DMS 273 treated with DMSO at 0.1 percent for 48 hours (cell line): Measurements from ENCODE around the gene OSBPL1A.

Source experiments
- DNase-seq: peaks from one replicate; lab custom pipeline; 2025; lab: John Stamatoyannopoulos, UW

OSBPL1A gene

GRCh38 chr18:24397694-24398368 lies at the start of gene OSBPL1A:
TSS of gene OSBPL1A (minus strand) at chr18:24397824. CDS start at chr18:24377533, 20,291 bp downstream.
- DNase-seq = peak; percentile 90

DNA sequence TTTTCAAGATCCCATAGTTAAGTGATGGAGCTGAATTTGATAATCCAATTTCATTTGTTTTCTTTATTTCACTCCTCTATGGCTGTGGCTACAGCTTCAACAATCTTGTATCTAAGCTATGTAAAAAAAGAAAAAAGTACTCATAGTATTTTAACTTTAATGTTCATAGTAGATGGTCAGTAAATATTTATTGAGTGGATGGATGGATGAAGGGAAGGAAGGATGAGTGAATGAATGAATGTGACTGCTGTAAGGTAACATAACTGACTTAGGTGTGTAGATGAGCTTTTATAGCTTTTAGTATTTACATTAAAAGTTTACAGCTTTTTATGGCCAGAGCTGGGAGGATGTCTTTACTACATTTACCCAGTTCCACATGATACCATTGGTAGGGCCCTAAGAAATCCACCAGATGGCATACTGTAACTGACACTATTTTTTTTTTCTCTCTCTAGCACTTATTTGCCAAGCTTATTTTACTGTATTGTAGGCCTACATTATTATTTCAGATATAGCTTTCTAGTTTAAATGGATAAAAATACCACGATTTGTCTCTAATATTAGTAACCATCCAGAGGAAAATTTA lies 49.4 kb upstream of the OSBPL1A start:
- DNase-seq = peak; percentile 18

- no peak for DNase-seq
Observed at GRCh38 chr18:24446453-24446852, 48.8 kb upstream of the OSBPL1A start.

- no peak for DNase-seq
Observed at GRCh38 chr18:24443870-24444269, 46.2 kb upstream of the OSBPL1A start.

DNA sequence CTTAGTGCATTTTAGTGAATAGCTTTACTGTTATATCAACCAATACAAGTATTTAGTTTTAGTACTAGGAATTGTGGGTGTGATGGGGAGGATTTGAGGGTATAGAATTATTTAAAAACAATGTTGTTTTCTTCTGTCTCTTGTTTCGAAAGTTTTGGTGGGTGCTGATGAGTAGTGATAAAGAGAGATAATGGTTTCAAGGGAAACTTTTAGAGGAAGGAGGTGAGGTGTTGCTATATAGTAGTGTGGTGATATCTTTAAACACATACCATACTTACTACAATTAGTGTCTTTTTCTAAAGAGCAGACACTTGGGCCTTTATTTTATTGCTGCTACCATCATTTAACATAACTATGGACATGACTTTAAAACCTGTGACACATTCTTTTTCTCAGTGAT lies 39.3 kb upstream of the OSBPL1A start:
- no peak for DNase-seq

GRCh38 chr18:24432618-24433017 lies 35.0 kb upstream of the OSBPL1A start:
- no peak for DNase-seq

DNA sequence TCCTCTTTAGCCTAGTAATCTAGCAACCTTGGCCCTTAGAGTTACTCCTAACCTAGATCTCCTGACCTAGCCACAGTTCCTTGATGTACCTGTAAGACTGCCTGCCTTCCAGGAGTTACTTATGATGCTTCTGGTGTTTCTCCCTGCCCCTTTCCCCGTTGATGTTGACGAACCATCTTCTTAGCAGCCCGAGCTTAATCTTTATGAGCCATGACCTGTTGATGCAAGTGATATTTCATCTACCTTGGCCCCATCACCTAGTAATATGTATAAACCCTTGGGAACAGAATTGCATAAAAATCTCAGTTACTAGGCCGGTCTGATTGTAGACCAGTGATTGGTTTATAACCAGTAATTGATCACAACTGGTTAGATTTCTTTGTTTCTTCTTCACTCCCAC lies 31.6 kb upstream of the OSBPL1A start:
- no peak for DNase-seq

GRCh38 chr18:24428709-24429108 lies 31.1 kb upstream of the OSBPL1A start:
- DNase-seq = no peak

- no peak for DNase-seq
Observed at GRCh38 chr18:24427484-24427883, 29.9 kb upstream of the OSBPL1A start.

DNA sequence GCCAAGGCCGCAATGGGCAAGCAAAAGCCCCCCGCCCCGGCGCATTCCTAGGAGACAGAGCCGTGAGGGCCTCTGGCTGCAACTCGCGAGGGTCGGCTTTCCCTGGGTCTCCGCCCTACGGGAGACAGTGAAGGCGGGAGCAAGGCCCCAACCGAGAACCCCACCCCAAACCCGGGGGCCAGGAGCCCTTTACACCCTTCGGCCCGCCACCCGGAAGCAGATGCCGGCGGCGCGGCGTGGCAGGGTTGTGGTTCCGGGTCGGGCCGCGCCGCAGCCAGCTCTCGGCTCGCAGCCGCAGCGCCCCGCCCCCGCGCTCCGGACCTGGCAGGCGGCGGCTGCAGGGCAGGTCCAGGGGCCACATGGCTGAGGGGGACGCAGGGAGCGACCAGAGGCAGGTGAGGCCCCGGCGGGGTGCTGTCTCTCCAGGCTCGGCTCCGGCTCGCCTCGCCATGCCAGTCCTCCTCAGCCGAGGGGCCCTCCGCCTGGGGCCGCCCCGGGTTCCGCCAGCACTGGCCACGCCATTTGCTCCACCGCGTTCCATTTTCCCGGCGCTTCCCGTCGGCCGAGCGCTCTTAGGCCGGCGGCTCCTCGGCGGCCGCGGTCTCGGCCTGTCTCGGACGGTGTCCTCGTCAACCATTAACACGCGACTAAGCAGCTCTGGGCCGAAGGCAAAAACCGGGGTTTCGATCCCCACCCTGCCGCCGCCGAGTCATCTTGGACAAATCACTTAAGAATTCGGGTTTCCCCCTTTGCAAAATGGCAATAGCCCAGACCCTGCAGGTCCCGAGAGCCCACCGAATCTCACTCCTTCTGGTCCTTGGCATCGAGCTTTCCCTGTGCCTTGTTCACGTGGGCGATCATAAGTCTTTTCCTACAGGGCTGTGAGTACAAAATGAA lies 29.0 kb upstream of the OSBPL1A start, which contains the start of gene IMPACT:
Gene IMPACT (plus strand): TSS at position 273 of the 897 bp plus-strand sequence. CDS start 87 bp downstream, at position 360.
- DNase-seq = peak; percentile 51

DNA sequence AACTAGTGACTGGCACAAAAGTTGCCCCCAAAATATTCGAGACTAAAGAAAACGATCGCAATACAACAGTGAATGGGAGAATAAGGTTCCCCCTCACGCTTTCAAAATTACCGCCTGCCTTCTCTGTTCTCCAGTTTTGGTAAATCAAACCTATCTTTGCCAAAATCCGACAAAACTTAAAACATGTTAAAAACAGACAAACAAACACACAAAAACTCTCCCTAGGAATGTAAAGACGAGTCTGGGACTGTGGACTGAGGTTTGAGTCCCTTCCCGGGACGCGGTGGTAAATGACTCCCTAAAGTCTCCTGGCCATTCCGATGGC lies 28.4 kb upstream of the OSBPL1A start:
- no peak for DNase-seq

GRCh38 chr18:24421831-24422230 lies 24.2 kb upstream of the OSBPL1A start:
- no peak for DNase-seq

DNA sequence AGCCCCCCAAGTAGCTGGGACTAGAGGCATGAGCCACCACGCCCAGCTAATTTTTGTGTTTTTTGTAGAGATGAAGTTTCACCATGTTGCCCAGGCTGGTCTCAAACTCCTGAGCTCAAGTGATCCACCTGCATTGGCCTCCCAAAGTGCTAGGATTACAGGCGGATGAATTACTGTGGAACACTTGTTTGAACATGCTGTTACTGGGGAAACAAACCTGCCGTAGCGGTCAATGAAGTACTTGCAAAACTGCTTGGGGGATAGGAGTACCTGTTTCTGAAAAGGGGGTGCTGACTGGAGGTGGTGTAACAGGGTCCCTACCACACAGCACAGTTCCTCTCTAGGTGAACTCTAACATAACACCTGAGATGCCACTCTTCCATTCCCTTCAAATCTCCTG lies 22.9 kb upstream of the OSBPL1A start:
- DNase-seq = no peak

DNA sequence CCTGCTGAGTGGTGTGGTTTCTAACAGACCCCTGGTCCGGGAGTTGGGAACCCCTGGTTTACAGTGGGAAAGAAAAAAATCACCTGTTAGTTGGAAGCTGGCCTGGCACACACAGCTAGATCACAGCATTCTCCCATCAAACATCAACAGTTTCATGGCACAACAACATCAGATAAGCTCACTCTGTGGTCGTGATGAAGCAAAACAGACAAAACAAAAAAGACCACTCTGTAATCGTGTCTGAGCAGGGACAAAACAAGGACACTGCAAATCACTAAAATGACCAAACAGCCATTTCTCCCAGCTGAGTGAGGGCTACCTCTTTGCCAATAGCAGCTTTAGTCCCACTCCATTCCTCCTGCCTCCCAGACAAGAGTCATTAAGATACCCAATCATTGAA lies 19.9 kb upstream of the OSBPL1A start:
- DNase-seq = no peak

GRCh38 chr18:24414349-24415003 lies 16.9 kb upstream of the OSBPL1A start:
- DNase-seq = no peak

DNA sequence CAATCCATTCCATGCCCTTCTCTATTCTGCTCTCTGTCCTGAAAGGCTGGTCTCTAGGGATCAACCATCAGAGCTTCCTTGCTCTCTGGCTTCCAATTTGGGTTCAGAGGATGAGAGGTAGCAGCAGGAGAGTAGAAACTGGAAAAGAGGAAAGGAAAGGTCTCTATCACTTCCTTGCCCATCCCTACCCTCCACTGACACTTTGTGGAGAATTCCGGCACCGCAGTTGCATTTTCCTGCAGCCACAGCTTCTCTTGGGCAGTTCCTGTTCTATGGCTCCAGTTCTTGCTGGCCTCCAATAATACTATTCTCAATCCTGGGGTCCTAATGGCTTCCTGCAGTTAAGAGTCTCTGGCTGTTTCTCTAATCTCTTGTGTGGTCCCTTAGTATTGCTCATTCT lies 15.5 kb upstream of the OSBPL1A start:
- DNase-seq = no peak

GRCh38 chr18:24408496-24408895 lies 10.9 kb upstream of the OSBPL1A start:
- no peak for DNase-seq

- no peak for DNase-seq
Observed at GRCh38 chr18:24404591-24404990, 7.0 kb upstream of the OSBPL1A start.

DNA sequence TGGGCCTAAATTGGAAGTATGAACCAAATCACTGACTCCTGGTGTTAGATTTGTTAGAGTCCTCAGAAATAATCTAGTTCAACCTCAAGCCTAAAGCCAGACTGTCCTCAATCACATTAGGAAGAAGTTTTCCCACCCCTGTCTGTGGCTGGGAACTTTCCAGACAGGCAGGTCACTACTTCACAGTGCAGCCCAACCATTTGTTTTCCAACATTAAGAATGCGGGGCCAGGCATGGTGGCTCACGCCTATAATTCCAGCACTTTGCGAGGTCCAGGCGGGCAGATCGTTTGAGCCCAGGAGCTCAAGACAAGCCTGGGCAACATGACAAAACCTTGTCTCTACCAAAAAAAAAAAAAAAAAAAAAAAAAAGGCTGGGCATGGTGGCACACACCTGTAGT lies 5.5 kb upstream of the OSBPL1A start:
- DNase-seq = no peak

DNA sequence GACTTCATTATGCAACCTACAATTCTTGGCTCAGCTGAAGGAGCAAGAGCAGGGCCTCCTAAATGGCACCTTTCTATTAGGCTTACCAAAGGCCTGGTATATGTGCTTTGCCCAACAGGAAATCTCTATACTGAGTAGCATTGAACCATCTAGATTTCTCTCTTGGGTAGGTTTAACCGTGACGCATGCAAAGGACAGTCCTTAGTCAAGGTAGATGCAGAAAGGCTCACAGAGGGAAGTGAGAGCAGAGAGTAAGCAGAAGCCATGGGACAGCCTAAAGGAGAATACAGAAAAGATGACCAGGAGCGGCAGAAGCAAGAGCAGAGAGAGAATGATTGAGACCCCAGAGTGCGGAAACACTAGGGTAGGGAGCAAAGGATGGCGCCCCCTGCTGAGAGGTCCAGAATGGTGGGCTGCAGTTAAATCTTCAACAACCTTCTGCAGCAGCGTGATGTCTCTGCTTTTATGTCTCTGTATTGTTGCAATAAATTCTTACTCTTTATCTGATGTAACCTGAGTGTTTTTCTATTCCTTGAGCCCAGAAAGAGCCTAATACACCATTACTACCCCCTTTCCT lies 4.7 kb upstream of the OSBPL1A start:
- no peak for DNase-seq

DNA sequence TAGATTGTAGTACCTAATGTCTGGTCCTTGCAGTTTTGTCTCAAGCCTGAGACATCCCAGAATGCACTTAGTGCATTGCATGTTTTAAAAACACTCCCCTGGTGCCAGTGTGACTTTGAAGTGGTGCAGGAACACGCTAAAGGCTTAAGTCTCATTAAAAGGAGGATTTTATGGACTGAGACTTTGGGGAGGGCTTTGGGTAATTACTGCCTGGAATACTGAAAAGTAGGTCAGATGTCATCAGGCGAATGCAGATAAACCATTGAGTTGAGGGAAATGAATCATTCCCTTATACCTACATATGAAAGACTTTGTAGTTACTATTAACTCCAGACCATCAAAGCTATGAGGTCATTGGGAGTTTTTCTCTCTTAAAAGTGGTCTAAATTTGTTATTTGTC lies 3.0 kb upstream of the OSBPL1A start:
- DNase-seq = no peak

DNA sequence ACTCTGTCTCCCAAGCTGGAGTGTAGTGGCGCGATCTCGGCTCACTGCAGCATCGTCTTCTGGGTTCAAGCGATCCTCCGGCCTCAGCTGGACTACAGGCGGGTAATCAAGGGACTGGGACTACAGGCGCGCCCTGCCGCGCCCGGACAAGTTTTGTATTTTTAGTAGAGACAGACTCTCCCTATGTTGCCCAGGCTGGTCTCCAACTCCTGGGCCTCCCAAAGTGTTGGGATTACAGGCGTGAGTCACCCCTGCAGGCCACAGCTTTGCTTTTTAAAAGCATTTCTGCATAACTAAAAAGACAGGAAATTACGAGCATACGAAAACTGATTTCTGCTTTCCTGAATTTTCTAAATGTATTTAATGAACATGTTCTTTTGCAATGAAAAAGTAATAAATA lies 916 bp upstream of the OSBPL1A start:
- DNase-seq = peak; percentile 38
